Heart right ventricle (tissue), 16 donors: ENCODE results near the gene OPN4. TPM values are rescaled to one million over a fixed set of nuclear protein-coding genes. Genes with fewer than 3 reads are reported as not detected.

Experiments used
- ATAC-seq, 8 donors: fragments of 200-7000 bp; cut with Tn5 transposase; one replicate each; pipeline ENCODE4 v1.9.1; 2020; ENCODE audit warnings: mild to moderate bottlenecking in 8 of 8, moderate library complexity in 8 of 8, moderate number of reproducible peaks in 1 of 8
- DNase-seq, 2 donors: peaks; one replicate each; pipeline ENCODE4 v3.0.0-alpha.2; 2020
- H3K27ac ChIP-seq, 10 donors: fragments of 200-600 bp; sonication (generic) in 2 of 10; one replicate each; pipeline versions ENCODE4 v1.5.0 to v1.8.0; 2020 to 2022; ENCODE audit warnings: mild to moderate bottlenecking in 3 of 10
- H3K27me3 ChIP-seq, 7 donors: fragments of 200-600 bp; one replicate each; pipeline ENCODE4 v1.8.0; 2021 to 2022; ENCODE audit warnings: mild to moderate bottlenecking in 2 of 7
- H3K36me3 ChIP-seq, 9 donors: fragments of 200-600 bp; sonication (generic) in 1 of 9; one replicate each; pipeline versions ENCODE4 v1.5.0 to v1.8.0; 2020 to 2022; ENCODE audit warnings: mild to moderate bottlenecking in 2 of 9
- H3K4me1 ChIP-seq, 9 donors: fragments of 200-600 bp; sonication (generic) in 1 of 9; one replicate each; pipeline versions ENCODE4 v1.5.0 to v1.8.0; 2020 to 2022; ENCODE audit warnings: mild to moderate bottlenecking in 4 of 9
- H3K4me3 ChIP-seq, 10 donors: fragments of 200-600 bp; sonication (generic) in 2 of 10; one replicate each; pipeline versions ENCODE4 v1.5.0 to v1.8.0; 2020 to 2022; ENCODE audit warnings: mild to moderate bottlenecking in 7 of 10, moderate library complexity in 2 of 10
- H3K9me3 ChIP-seq, 11 donors: fragments of 200-600 bp in 10 of 11; sonication (generic) in 2 of 11; one replicate each; pipeline versions ENCODE4 v1.5.0 to v1.8.0; 2013 to 2022; ENCODE audit warnings: mild to moderate bottlenecking in 2 of 11, control low read depth in 1 of 11, moderate library complexity in 1 of 11
- WGBS, 2 donors: extraction: QIAGEN DNeasy Blood & Tissue Kit; methylation state at CpG; one replicate each; pipeline ENCODE4 v1.1.7; 2013; ENCODE audit warnings: inconsistent platforms in 1 of 2; 5-methylcytosine and 5-hydroxymethylcytosine counted together
- intact Hi-C, 10 donors: fragments of 100-400 bp; cut with DNase I; formaldehyde crosslinking; loops; one replicate each; pipeline versions ENCODE4 v1.11.1 to v1.14.2; 2022
- long read RNA-seq, 3 donors: library from polyadenylated mRNA; unstranded; transcript quantifications; one replicate each; pipeline ENCODE4 v2.0.0, GENCODE V29; 2020 to 2021
- polyA plus RNA-seq, 2 donors: library from polyadenylated mRNA; stranded (reverse); fragments of 200-250 nt; gene quantifications; one replicate each; pipeline ENCODE4 v1.2.3, GENCODE V29; 2013
- total RNA-seq, 10 donors: library from RNA; stranded (reverse); fragmentation: NEBNext Ultra II Directional in 3 of 10; extraction: Animal tissue kit (Norgen Biotek cat#: 25700) in 3 of 10; gene quantifications; one replicate each; pipeline versions ENCODE4 v1.2.1 to v1.2.4, GENCODE V29; 2021 to 2023
- TF ChIP-seq, protein P1 (sequence below), 9 donors: fragments of 200-600 bp; sonication (generic) in 2 of 9; IDR thresholded peaks; one replicate each; pipeline versions ENCODE4 v1.5.0 to v1.8.0; 2021 to 2022; ENCODE audit warnings: antibody characterized with exemption in 9 of 9, mild to moderate bottlenecking in 5 of 9, moderate library complexity in 1 of 9
- donor health status: Arrhythmogenic right ventricular cardiomyopathy.
- donor health status: ischemic (EF 13 %, LVEDD 7.1; RV severe dilation, severe dysfunction).
- donor health status: healthy with polysubstance abuse.
- donor health status: DM: no; HTN: yes; CAD: no.
- donor health status: DM: no; HTN: no; CAD: no.
- donor health status: ischemic (EF 25% LVEDD 6.9; RV normal size, moderate dysfunction).
- donor health status: ischemic (EF 25% LVEDD 5.7; RV mildly dilated, moderate dysfunction).
- donor health status: healthy.
- donor health status: DM: yes; HTN: yes; CAD: no.
- donor health status: Ischemic cardiomyopathy.
- donor health status: ischemic (EF 35%, LVEDD 5.7; RV mildly dilated, moderate dysfunction).
- donor health status: nonischemic (EF 11% LVEDD 7.7; RV severe dilation, severe dysfunction).
- donor health status: DM: yes; HTN: yes; CAD: no.
- donor health status: PGD.
- donor health status: ischemic (EF 29% LVEDD 5.4; RV normal size, mild dysfunction).
- donor health status: nonischemic (EF 23%, LVEDD 6.1; RV moderate dilation, normal function).

Gene OPN4, protein sequence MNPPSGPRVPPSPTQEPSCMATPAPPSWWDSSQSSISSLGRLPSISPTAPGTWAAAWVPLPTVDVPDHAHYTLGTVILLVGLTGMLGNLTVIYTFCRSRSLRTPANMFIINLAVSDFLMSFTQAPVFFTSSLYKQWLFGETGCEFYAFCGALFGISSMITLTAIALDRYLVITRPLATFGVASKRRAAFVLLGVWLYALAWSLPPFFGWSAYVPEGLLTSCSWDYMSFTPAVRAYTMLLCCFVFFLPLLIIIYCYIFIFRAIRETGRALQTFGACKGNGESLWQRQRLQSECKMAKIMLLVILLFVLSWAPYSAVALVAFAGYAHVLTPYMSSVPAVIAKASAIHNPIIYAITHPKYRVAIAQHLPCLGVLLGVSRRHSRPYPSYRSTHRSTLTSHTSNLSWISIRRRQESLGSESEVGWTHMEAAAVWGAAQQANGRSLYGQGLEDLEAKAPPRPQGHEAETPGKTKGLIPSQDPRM
- under 1 TPM in 5 of 10 donors, not detected in 5; 0.11 to 0.27 (median 0.26) TPM for total RNA-seq
- under 1 TPM; 0.10 to 0.29 TPM for polyA plus RNA-seq
- long read RNA-seq, donor 1, partial matches to known transcripts, result 0 of 7 reads
- long read RNA-seq, donor 1, other reads (novel, unspliced or antisense), result 7 of 7 reads
- long read RNA-seq, donor 2, partial matches to known transcripts, result 0 of 31 reads
- long read RNA-seq, donor 2, other reads (novel, unspliced or antisense), result 31 of 31 reads
- long read RNA-seq, donor 3, partial matches to known transcripts, result 0 of 10 reads
- long read RNA-seq, donor 3, other reads (novel, unspliced or antisense), result 10 of 10 reads

DNA sequence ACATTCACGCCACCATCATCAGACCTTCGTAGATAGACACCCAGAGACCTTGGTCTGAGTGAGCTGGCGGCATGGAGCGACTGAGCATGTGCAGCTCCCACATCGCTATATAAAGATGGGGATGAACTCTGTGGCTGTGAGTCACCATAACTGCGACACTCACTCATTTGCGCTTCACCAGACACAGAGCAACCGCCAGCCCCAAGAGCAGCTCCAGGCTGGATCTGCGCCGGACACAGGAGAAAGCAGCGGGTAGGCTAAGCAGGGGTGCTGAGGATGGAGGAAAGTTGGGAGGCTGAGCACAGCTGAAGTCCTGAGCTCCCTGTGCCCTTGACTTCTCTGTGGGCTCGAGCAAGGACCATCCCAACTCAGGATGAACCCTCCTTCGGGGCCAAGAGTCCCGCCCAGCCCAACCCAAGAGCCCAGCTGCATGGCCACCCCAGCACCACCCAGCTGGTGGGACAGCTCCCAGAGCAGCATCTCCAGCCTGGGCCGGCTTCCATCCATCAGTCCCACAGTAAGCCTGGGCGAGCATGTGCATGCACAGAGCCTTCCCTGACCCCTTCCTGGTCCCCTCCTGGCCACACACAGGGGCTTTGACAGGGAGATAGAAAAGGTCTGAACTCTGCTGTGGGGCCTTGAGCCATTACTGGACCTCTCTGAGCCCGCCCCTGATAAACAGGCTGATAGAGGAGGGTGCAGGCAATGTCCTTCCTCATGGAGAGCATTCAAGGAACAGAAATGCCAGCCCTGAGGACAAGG lies at the start of gene OPN4:
Gene OPN4, plus strand, starts transcription at position 137 of the 762 bp plus-strand sequence. Its CDS starts 237 bp downstream, at position 374.
- WGBS, 2 donors, result 86 to 94% methylated on average over 16 to 17 of the region's 17 CpGs
- intact Hi-C loops, result no loop called here
- peaks cover 0 to 51% (median 26%) of the 10 kb centered on the region in 9 donors for H3K4me1 ChIP-seq

DNA sequence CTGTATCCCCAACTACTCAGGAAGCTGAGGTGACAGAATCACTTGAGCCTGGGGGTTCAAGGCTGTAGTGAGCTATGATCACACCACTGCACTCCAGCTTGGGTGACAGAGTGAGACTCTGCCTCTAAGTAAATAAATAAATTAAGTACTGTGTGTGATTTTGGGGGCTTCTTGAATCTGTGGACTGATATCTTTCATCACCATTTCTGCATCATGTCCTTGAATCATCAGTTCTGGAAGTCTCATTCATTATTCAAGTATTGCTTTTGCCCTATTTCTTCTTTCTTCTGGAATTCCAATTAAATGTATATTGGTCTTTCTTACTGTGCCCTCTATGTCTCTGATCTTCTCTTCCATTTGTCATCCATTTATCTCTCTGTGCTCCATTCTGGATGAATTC lies 46.7 kb upstream of the OPN4 start:
- H3K27ac ChIP-seq, result no peak overlapping the region
- H3K27me3 ChIP-seq, result no peaks in the 10 kb centered on the region
- H3K9me3 ChIP-seq, result peaks cover 0 to 41% (median 5%) of the 10 kb centered on the region in 11 donors
- TF ChIP-seq, protein P1, sequence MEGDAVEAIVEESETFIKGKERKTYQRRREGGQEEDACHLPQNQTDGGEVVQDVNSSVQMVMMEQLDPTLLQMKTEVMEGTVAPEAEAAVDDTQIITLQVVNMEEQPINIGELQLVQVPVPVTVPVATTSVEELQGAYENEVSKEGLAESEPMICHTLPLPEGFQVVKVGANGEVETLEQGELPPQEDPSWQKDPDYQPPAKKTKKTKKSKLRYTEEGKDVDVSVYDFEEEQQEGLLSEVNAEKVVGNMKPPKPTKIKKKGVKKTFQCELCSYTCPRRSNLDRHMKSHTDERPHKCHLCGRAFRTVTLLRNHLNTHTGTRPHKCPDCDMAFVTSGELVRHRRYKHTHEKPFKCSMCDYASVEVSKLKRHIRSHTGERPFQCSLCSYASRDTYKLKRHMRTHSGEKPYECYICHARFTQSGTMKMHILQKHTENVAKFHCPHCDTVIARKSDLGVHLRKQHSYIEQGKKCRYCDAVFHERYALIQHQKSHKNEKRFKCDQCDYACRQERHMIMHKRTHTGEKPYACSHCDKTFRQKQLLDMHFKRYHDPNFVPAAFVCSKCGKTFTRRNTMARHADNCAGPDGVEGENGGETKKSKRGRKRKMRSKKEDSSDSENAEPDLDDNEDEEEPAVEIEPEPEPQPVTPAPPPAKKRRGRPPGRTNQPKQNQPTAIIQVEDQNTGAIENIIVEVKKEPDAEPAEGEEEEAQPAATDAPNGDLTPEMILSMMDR (IDR thresholded peaks at IDR 0.05), result no peak
- DNase-seq (no peak), ATAC-seq (no peak)
- intact Hi-C loops, result no loop called here
- H3K36me3 ChIP-seq, result no peaks in the 10 kb centered on the region
- H3K4me3 ChIP-seq, result no peak overlapping the region
- no peaks in the 10 kb centered on the region for H3K4me1 ChIP-seq

More for the DNA sequence above, at the start of gene OPN4:
- Histone ChIP-seq H3K27me3 (peaks cover 0 to 5% (median 0%) of the 10 kb centered on the region in 7 donors), H3K36me3 (no peaks in the 10 kb centered on the region), H3K9me3 (no peaks in the 10 kb centered on the region), H3K4me3 (no peak within 1 kb of the TSS), H3K27ac (no peak within 1 kb of the TSS)
- TF ChIP-seq, protein P1 (IDR thresholded peaks at IDR 0.05), result no peak
- ATAC-seq (no peak), DNase-seq (no peak)

DNA sequence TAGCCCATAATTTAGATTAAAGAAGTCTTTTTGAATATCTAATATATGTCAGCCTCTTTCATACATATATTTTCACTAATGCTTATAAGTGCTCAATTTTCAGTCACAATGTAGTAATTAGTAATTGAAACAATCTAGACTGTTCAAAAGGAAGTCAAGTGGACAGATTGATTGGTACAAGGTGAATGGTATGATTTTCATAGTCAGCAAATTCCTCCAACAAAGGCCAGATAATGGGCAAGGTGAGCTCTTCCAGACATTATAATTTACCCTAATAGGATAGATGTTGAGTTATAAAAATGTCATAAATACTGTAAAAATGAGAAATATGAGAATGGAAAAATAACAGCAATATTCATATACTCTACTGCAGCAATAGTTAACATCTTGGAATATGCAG lies 44.4 kb upstream of the OPN4 start:
- peaks cover 0 to 37% (median 5%) of the 10 kb centered on the region in 11 donors for H3K9me3 ChIP-seq
- TF ChIP-seq, protein P1 (IDR thresholded peaks at IDR 0.05), result no peak
- ATAC-seq (no peak), DNase-seq (no peak)
- no peak overlapping the region for H3K4me3 ChIP-seq
- peaks cover 0 to 1% (median 0%) of the 10 kb centered on the region in 7 donors for H3K27me3 ChIP-seq
- no peaks in the 10 kb centered on the region for H3K4me1 ChIP-seq
- H3K27ac ChIP-seq, result no peak overlapping the region
- intact Hi-C loops, result no loop called here
- no peaks in the 10 kb centered on the region for H3K36me3 ChIP-seq

DNA sequence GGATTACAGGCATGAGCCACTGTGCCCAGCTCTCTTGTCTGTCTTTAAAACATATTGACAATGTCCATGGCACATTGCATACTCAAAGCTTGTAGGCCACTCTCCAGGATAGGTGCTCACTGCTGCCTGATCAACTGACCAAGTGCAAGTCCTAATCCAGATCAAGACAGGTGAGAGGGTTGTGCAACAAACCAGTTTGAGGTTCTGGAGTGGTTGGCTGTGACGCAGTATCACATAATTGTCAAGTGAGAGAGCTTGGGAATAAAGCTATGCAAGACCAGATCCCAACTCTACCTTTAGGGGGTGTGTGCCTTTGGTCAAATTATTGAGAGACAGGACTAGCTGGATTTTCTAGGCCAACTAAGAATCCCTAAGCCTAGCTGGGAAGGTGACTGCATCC lies 43.0 kb upstream of the OPN4 start:
- WGBS, 2 donors, result 96 to 100% methylated on average over 1 of the region's 1 CpG

More for the DNA sequence above, 43.0 kb upstream of the OPN4 start:
- DNase-seq, result no peak
- H3K4me1 ChIP-seq, result no peaks in the 10 kb centered on the region
- TF ChIP-seq, protein P1 (IDR thresholded peaks at IDR 0.05), result no peak
- no peak for ATAC-seq
- H3K27ac ChIP-seq, result no peak overlapping the region
- intact Hi-C loops, result no loop called here
- peaks cover 0 to 2% (median 0%) of the 10 kb centered on the region in 7 donors for H3K27me3 ChIP-seq
- no peaks in the 10 kb centered on the region for H3K36me3 ChIP-seq
- H3K4me3 ChIP-seq, result no peak overlapping the region
- H3K9me3 ChIP-seq, result peaks cover 0 to 22% (median 0%) of the 10 kb centered on the region in 11 donors
